Left colon (tissue), 2 donors: ENCODE results near the gene TSPAN19. TPM values are rescaled to one million over a fixed set of nuclear protein-coding genes. Genes with fewer than 3 reads are reported as not detected.
A peak's percentile ranks its signal among the peaks of the same experiment; 100 is the strongest.
"Not testable (repeated sequence)": the region's sequence is repeated elsewhere in the genome, so short reads cannot be mapped to it uniquely, and the experiment has no call there.

Experiments
- ATAC-seq: fragments of 200-7000 bp; cut with Tn5 transposase; one replicate; pipeline ENCODE4 v1.9.1; 2020; ENCODE audit warnings: mild to moderate bottlenecking, moderate library complexity
- DNase-seq, 2 donors: peaks; one replicate each; pipeline ENCODE4 v3.0.0-alpha.2; 2020
- intact Hi-C, 2 donors: fragments of 100-400 bp; cut with DNase I in 1 of 2; cut with micrococcal nuclease in 1 of 2; formaldehyde crosslinking; loops; one replicate each; pipeline versions ENCODE4 v1.11.2 to v1.14.0; 2022; cut with DNase I, micrococcal nuclease
- total RNA-seq, 2 donors: library from RNA; stranded (reverse); fragmentation: NEBNext Ultra II Directional; extraction: Animal tissue kit (Norgen Biotek cat#: 25700); gene quantifications; one replicate each; pipeline ENCODE4 v1.2.1, GENCODE V29; 2021
- donor health status: DM: no; HTN: no; CAD: no.
- donor health status: DM: yes; HTN: yes; CAD: no.

TSPAN19 gene
- total RNA-seq, 2 donors from 2014 or later, result not detected

- DNase-seq, ATAC-seq, intact Hi-C loops: not testable (repeated sequence)
Measured at GRCh38 chr12:85005047-85005446, 31.0 kb downstream of the TSPAN19 start.

GRCh38 chr12:85004204-85004603, 31.9 kb downstream of the TSPAN19 start:
- intact Hi-C loops, result no loop called here
- ATAC-seq, result no peak
- DNase-seq, result no peak

- intact Hi-C loops, result no loop called here
- DNase-seq (no peak), ATAC-seq (no peak)
Measured at GRCh38 chr12:85002778-85003296, 33.2 kb downstream of the TSPAN19 start.

GRCh38 chr12:85000729-85001128, 35.3 kb downstream of the TSPAN19 start:
- DNase-seq (no peak), ATAC-seq (no peak)
- intact Hi-C loops, result no loop called here

- no peak for DNase-seq
- intact Hi-C loops, result no loop called here
- no peak for ATAC-seq
Measured at GRCh38 chr12:84998341-84998740, 37.7 kb downstream of the TSPAN19 start.

GRCh38 chr12:84996759-84997158, 39.3 kb downstream of the TSPAN19 start:
- intact Hi-C loops, result no loop called here
- DNase-seq, result no peak
- peak; percentile 86 for ATAC-seq

- intact Hi-C loops, result no loop called here
- DNase-seq, result no peak
- no peak for ATAC-seq
Measured at GRCh38 chr12:84995641-84996040, 40.4 kb downstream of the TSPAN19 start.

GRCh38 chr12:84994426-84994825, 41.7 kb downstream of the TSPAN19 start:
- intact Hi-C loops, result no loop called here
- no peak for DNase-seq

GRCh38 chr12:84986586-84986985, 49.5 kb downstream of the TSPAN19 start:
- ATAC-seq, result peak; percentile 66
- DNase-seq, result no peak
- intact Hi-C loops, result no loop called here

More at GRCh38 chr12:84994426-84994825, 41.7 kb downstream of the TSPAN19 start:
- ATAC-seq, result no peak

- ATAC-seq, result no peak
Measured at GRCh38 chr12:84986117-84986516, 50.0 kb downstream of the TSPAN19 start.

GRCh38 chr12:84983289-84983688, 52.8 kb downstream of the TSPAN19 start:
- DNase-seq (no peak), ATAC-seq (no peak)
- intact Hi-C loops, result no loop called here

More at GRCh38 chr12:84986117-84986516, 50.0 kb downstream of the TSPAN19 start:
- DNase-seq, result no peak
- intact Hi-C loops, result no loop called here

- intact Hi-C loops, result no loop called here
- DNase-seq, result no peak
- ATAC-seq, result no peak
Measured at GRCh38 chr12:84982888-84983287, 53.2 kb downstream of the TSPAN19 start.

GRCh38 chr12:84978921-84979320, 57.2 kb downstream of the TSPAN19 start:
- intact Hi-C loops, result no loop called here
- DNase-seq (no peak), ATAC-seq (no peak)

- intact Hi-C loops, result no loop called here
- no peak for ATAC-seq
- DNase-seq, result no peak
Measured at GRCh38 chr12:84976133-84976532, 59.9 kb downstream of the TSPAN19 start.

- ATAC-seq (no peak), DNase-seq (no peak)
- intact Hi-C loops, result no loop called here
Measured at GRCh38 chr12:84974155-84974815, 61.8 kb downstream of the TSPAN19 start.

- DNase-seq (no peak), ATAC-seq (no peak)
- intact Hi-C loops, result no loop called here
Measured at GRCh38 chr12:84973026-84973425, 63.1 kb downstream of the TSPAN19 start.

- intact Hi-C loops, result no loop called here
- ATAC-seq (no peak), DNase-seq (no peak)
Measured at GRCh38 chr12:84969226-84969625, 66.9 kb downstream of the TSPAN19 start.
